Right lobe of liver (tissue), 4 donors: Measurements from ENCODE around the gene RAB37.

Experiments
- CTCF ChIP-seq, 4 donors: fragments of 200-600 bp in 3 of 4; fragments of 450-650 bp in 1 of 4; IDR thresholded peaks; one replicate each; pipeline versions ENCODE4 v1.5.1 to v1.8.0; 2016 to 2022; ENCODE audit warnings: antibody characterized with exemption in 4 of 4, mild to moderate bottlenecking in 2 of 4
- POLR2A ChIP-seq: fragments of 450-650 bp; IDR thresholded peaks from one replicate; pipeline ENCODE4 v1.6.1; 2017; ENCODE audit warnings: antibody characterized with exemption, mild to moderate bottlenecking
- donor health status: DM: no; HTN: no; CAD: no.
- donor health status: DM: no; HTN: no; CAD: no.
- donor health status: DM: no; HTN: yes; CAD: no.

GRCh38 chr17:74769856-74770497 lies 32.9 kb downstream of the RAB37 start:
- TF ChIP-seq CTCF (IDR thresholded peaks at IDR 0.05) = no peak
- TF ChIP-seq POLR2A = no peak
